H9 (cell line): ENCODE results near the gene TRAF6. TPM values are rescaled to one million over a fixed set of nuclear protein-coding genes. Genes with fewer than 3 reads are reported as not detected.

Experiments used
- DNase-seq: peaks from one replicate; pipeline ENCODE4 v3.0.0-alpha.2; 2017
- H2AFZ ChIP-seq: one replicate; pipeline ENCODE4 v1.6.1; 2013; ENCODE audit warnings: mild to moderate bottlenecking, low read length, control low read depth, moderate library complexity
- H2AK5ac ChIP-seq: 2 replicates; pipeline ENCODE4 v1.6.1; 2013; ENCODE audit warnings: low read length, control low read depth, mixed read lengths; ENCODE audit not compliant: insufficient read length
- H2BK120ac ChIP-seq: one replicate; pipeline ENCODE4 v1.6.1; 2013; ENCODE audit warnings: low read depth, mild to moderate bottlenecking, low read length, control low read depth, inconsistent platforms; ENCODE audit not compliant: poor library complexity, severe bottlenecking
- H2BK12ac ChIP-seq: 2 replicates; pipeline ENCODE4 v1.6.1; 2013; ENCODE audit warnings: low read length, control low read depth, mixed read lengths, low read depth; ENCODE audit not compliant: insufficient read length
- H2BK15ac ChIP-seq: 2 replicates; pipeline ENCODE4 v1.6.1; 2013; ENCODE audit warnings: low read depth, low read length, control low read depth
- H2BK20ac ChIP-seq: one replicate; pipeline ENCODE4 v1.6.1; 2013; ENCODE audit warnings: low read depth, mild to moderate bottlenecking, low read length, control low read depth, inconsistent platforms; ENCODE audit not compliant: poor library complexity, severe bottlenecking
- H2BK5ac ChIP-seq: 2 replicates; pipeline ENCODE4 v1.6.1; 2013; ENCODE audit warnings: low read length, control low read depth, mixed read lengths; ENCODE audit not compliant: insufficient read length
- H3K14ac ChIP-seq: 2 replicates; pipeline ENCODE4 v1.6.1; 2013; ENCODE audit warnings: low read length, control low read depth; ENCODE audit not compliant: insufficient read depth
- H3K18ac ChIP-seq: 2 replicates; pipeline ENCODE4 v1.6.1; 2013; ENCODE audit warnings: low read depth, mild to moderate bottlenecking, mixed read lengths, low read length, control low read depth; ENCODE audit not compliant: insufficient read length
- H3K23ac ChIP-seq: 2 replicates; pipeline ENCODE4 v1.6.1; 2013; ENCODE audit warnings: low read length, control low read depth, mixed read lengths, low read depth; ENCODE audit not compliant: insufficient read length
- H3K23me2 ChIP-seq: 2 replicates; pipeline ENCODE4 v1.6.1; 2013; ENCODE audit warnings: low read depth, mild to moderate bottlenecking, mixed read lengths, low read length, control low read depth; ENCODE audit not compliant: insufficient read length, poor library complexity, severe bottlenecking
- H3K27ac ChIP-seq: 2 replicates; pipeline ENCODE4 v1.5.1; 2013; ENCODE audit warnings: low read length, control low read depth, mixed read lengths, low read depth; ENCODE audit not compliant: insufficient read length
- H3K27me3 ChIP-seq: 2 replicates; pipeline ENCODE4 v1.6.1; 2013; ENCODE audit warnings: low read length, control low read depth, inconsistent platforms; ENCODE audit not compliant: insufficient read depth
- H3K4ac ChIP-seq: 2 replicates; pipeline ENCODE4 v1.6.1; 2013; ENCODE audit warnings: low read depth, mild to moderate bottlenecking, control low read depth, inconsistent platforms, low read length, moderate library complexity
- H3K4me1 ChIP-seq: 2 replicates; pipeline ENCODE4 v1.6.1; 2013; ENCODE audit warnings: low read length, control low read depth, inconsistent platforms; ENCODE audit not compliant: insufficient read depth
- H3K4me2 ChIP-seq: 2 replicates; pipeline ENCODE4 v1.6.1; 2013; ENCODE audit warnings: low read length, control low read depth, mixed read lengths; ENCODE audit not compliant: insufficient read length, insufficient read depth
- H3K56ac ChIP-seq: 2 replicates; pipeline ENCODE4 v1.6.1; 2013; ENCODE audit warnings: low read depth, mild to moderate bottlenecking, mixed read lengths, low read length, control low read depth; ENCODE audit not compliant: insufficient read length
- H3K79me1 ChIP-seq: 2 replicates; pipeline ENCODE4 v1.6.1; 2013; ENCODE audit warnings: low read depth, mild to moderate bottlenecking, moderate library complexity, low read length, control low read depth, inconsistent platforms; ENCODE audit not compliant: insufficient read depth, poor library complexity, severe bottlenecking
- H3K79me2 ChIP-seq: 2 replicates; pipeline ENCODE4 v1.6.1; 2013; ENCODE audit warnings: low read length, control low read depth, inconsistent platforms; ENCODE audit not compliant: insufficient read depth
- H3K9ac ChIP-seq: 2 replicates; pipeline ENCODE4 v1.6.1; 2013; ENCODE audit warnings: low read length, control low read depth, mixed read lengths; ENCODE audit not compliant: insufficient read length; ENCODE audit errors: extremely low read depth
- H3K9me3 ChIP-seq: one replicate; pipeline ENCODE4 v1.6.1; 2013; ENCODE audit warnings: low read depth, low read length, inconsistent platforms; ENCODE audit not compliant: control insufficient read depth
- H3T11ph ChIP-seq: one replicate; pipeline ENCODE4 v1.6.1; 2013; ENCODE audit warnings: mild to moderate bottlenecking, low read length, control low read depth, inconsistent platforms
- H4K20me1 ChIP-seq: one replicate; pipeline ENCODE4 v1.6.1; 2013; ENCODE audit not compliant: control insufficient read depth, insufficient read length, insufficient read depth
- H4K5ac ChIP-seq: 2 replicates; pipeline ENCODE4 v1.6.1; 2013; ENCODE audit warnings: low read depth, mild to moderate bottlenecking, mixed read lengths, low read length, control low read depth; ENCODE audit not compliant: insufficient read length
- H4K8ac ChIP-seq: replicated peaks from 2 replicates; pipeline ENCODE4 v1.6.1; 2013; ENCODE audit warnings: low read length, control low read depth, mixed read lengths, low read depth; ENCODE audit not compliant: insufficient read length
- H4K91ac ChIP-seq: 2 replicates; pipeline ENCODE4 v1.6.1; 2013; ENCODE audit warnings: low read depth, mild to moderate bottlenecking, moderate library complexity, mixed read lengths, low read length, control low read depth; ENCODE audit not compliant: insufficient read length
- H3K27ac Mint-ChIP-seq, 3 experiments: 2 replicates in 2 of 3; 3 replicates in 1 of 3; pipeline ENCODE4 v1.8.0; 2020 to 2021; ENCODE audit warnings: mixed read lengths in 3 of 3, mild to moderate bottlenecking in 1 of 3, moderate library complexity in 1 of 3
- H3K27me3 Mint-ChIP-seq: 2 replicates; pipeline ENCODE4 v1.8.0; 2021; ENCODE audit warnings: low read depth, mild to moderate bottlenecking, moderate library complexity, mixed read lengths
- H3K36me3 Mint-ChIP-seq, 3 experiments: 2 replicates in 2 of 3; 3 replicates in 1 of 3; pipeline ENCODE4 v1.8.0; 2020 to 2021; ENCODE audit warnings: low read depth in 3 of 3, mixed read lengths in 3 of 3; ENCODE audit not compliant: insufficient read depth in 1 of 3
- H3K4me1 Mint-ChIP-seq, 2 experiments: 2 replicates each; pipeline ENCODE4 v1.8.0; 2020; ENCODE audit warnings: mixed read lengths in 2 of 2
- H3K4me3 Mint-ChIP-seq, 2 experiments: 2 replicates in 1 of 2; 3 replicates in 1 of 2; pipeline ENCODE4 v1.8.0; 2020 to 2021; ENCODE audit warnings: mild to moderate bottlenecking in 2 of 2, mixed read lengths in 2 of 2, moderate library complexity in 1 of 2
- H3K9me3 Mint-ChIP-seq, 2 experiments: 2 replicates in 1 of 2; 3 replicates in 1 of 2; pipeline ENCODE4 v1.8.0; 2020; ENCODE audit warnings: mild to moderate bottlenecking in 2 of 2, mixed read lengths in 2 of 2, moderate library complexity in 1 of 2
- CTCF ChIP-seq: fragments of 200-600 bp; sonication (generic); conservative IDR thresholded peaks from 3 replicates; pipeline ENCODE4 v1.8.0; 2021; ENCODE audit warnings: antibody characterized with exemption, mild to moderate bottlenecking
- WGBS: extraction: QIAGEN DNeasy Blood & Tissue Kit; methylation state at CpG from one replicate; pipeline ENCODE4 v1.1.7; 2013; ENCODE audit warnings: missing lambda C conversion rate, low lambda C conversion rate, mixed read lengths; ENCODE audit not compliant: insufficient read length; ENCODE audit errors: extremely low coverage; 5-methylcytosine and 5-hydroxymethylcytosine counted together
- total RNA-seq: library from RNA; stranded (reverse); gene quantifications from 2 replicates; pipeline ENCODE4 v1.2.1, GENCODE V29; 2021

TRAF6 gene
- total RNA-seq, 1 experiment from 2014 or later, result 9.9 TPM

- H4K5ac ChIP-seq, result no peak overlapping the region
These were observed 51.0 kb downstream of the TRAF6 start for GRCh38 chr11:36459046-36459445.

More at GRCh38 chr11:36459046-36459445, 51.0 kb downstream of the TRAF6 start:
- no peak overlapping the region for H2BK120ac ChIP-seq
- Mint-ChIP-seq H3K4me1 (peaks cover 30 to 33% of the 10 kb centered on the region in 2 experiments), H3K36me3 (no peaks in the 10 kb centered on the region), H3K27ac (no peak overlapping the region), H3K9me3 (no peaks in the 10 kb centered on the region), H3K27me3 (no peaks in the 10 kb centered on the region), H3K4me3 (no peak overlapping the region)
- H3K4me2 ChIP-seq, result no peak overlapping the region
- H3K4me1 ChIP-seq, result no peaks in the 10 kb centered on the region; the same call in 1 of the 2 replicates
- no peak overlapping the region for H4K91ac ChIP-seq
- no peaks in the 10 kb centered on the region for H3K79me1 ChIP-seq
- no CpG with 5 or more reads among the region's 7 CpGs for WGBS
- H3K79me2 ChIP-seq, result no peaks in the 10 kb centered on the region
- H4K8ac ChIP-seq, result no peak overlapping the region
- H2BK5ac ChIP-seq, result no peak overlapping the region
- no peak overlapping the region for H2BK12ac ChIP-seq
- H3K9ac ChIP-seq, result no peak overlapping the region
- H2AK5ac ChIP-seq, result no peak overlapping the region
- H3K27me3 ChIP-seq, result no peaks in the 10 kb centered on the region
- no peak overlapping the region for H3T11ph ChIP-seq
- H3K18ac ChIP-seq, result no peak overlapping the region
- no peak for TF ChIP-seq CTCF
- H2AFZ ChIP-seq, result no peak overlapping the region
- H3K23me2 ChIP-seq, result no peaks in the 10 kb centered on the region
- no peak overlapping the region for H2BK15ac ChIP-seq
- H3K23ac ChIP-seq, result no peak overlapping the region
- no peak overlapping the region for H3K4ac ChIP-seq
- no peak overlapping the region for H2BK20ac ChIP-seq
- no peaks in the 10 kb centered on the region for H3K9me3 ChIP-seq
- H3K14ac ChIP-seq, result no peak overlapping the region
- H4K20me1 ChIP-seq, result no peaks in the 10 kb centered on the region
- H3K27ac ChIP-seq, result no peak overlapping the region
- no peak overlapping the region for H3K56ac ChIP-seq
- DNase-seq, result no peak
